Smooth muscle cell (in vitro differentiated cells): ENCODE measurements around the gene RAMP3. TPM values are rescaled to one million over a fixed set of nuclear protein-coding genes. Genes with fewer than 3 reads are reported as not detected.

Source experiments
- DNase-seq: peaks from one replicate; lab custom pipeline; 2025; ENCODE audit not compliant: unreplicated experiment; lab: John Stamatoyannopoulos, UW
- H2AFZ ChIP-seq: fragments of 200-600 bp; sonication (generic); 2 replicates; pipeline ENCODE4 v1.6.0; 2016; ENCODE audit warnings: antibody characterized with exemption, low read depth, mild to moderate bottlenecking
- H3F3A ChIP-seq: fragments of 200-600 bp; sonication (generic); 2 replicates; pipeline ENCODE4 v1.6.0; 2017; ENCODE audit warnings: antibody characterized with exemption, low read depth
- H3K27ac ChIP-seq: fragments of 200-600 bp; sonication (generic); 2 replicates; pipeline ENCODE4 v1.5.1; 2016; ENCODE audit warnings: low read depth, mild to moderate bottlenecking
- H3K27me3 ChIP-seq: fragments of 200-600 bp; sonication (generic); 2 replicates; pipeline ENCODE4 v1.6.1; 2016; ENCODE audit warnings: low read depth, mild to moderate bottlenecking
- H3K36me3 ChIP-seq: fragments of 200-600 bp; sonication (generic); 2 replicates; pipeline ENCODE4 v1.5.1; 2016; ENCODE audit warnings: low read depth
- H3K4me1 ChIP-seq: fragments of 200-600 bp; sonication (generic); 2 replicates; pipeline ENCODE4 v1.5.1; 2016; ENCODE audit warnings: low read depth
- H3K4me2 ChIP-seq: fragments of 200-600 bp; sonication (generic); 2 replicates; pipeline ENCODE4 v1.6.0; 2016; ENCODE audit warnings: mild to moderate bottlenecking
- H3K4me3 ChIP-seq: fragments of 200-600 bp; sonication (generic); 2 replicates; pipeline ENCODE4 v1.5.1; 2016; ENCODE audit warnings: mild to moderate bottlenecking
- H3K79me2 ChIP-seq: fragments of 200-600 bp; sonication (generic); 2 replicates; pipeline ENCODE4 v1.6.0; 2016; ENCODE audit warnings: low read depth, mild to moderate bottlenecking
- H3K9ac ChIP-seq: fragments of 200-600 bp; sonication (generic); 2 replicates; pipeline ENCODE4 v1.6.0; 2016; ENCODE audit warnings: low read depth
- H3K9me3 ChIP-seq: fragments of 200-600 bp; sonication (generic); replicated peaks from 2 replicates; pipeline ENCODE4 v1.5.1; 2016; ENCODE audit warnings: low read depth
- H4K20me1 ChIP-seq: fragments of 200-600 bp; sonication (generic); 2 replicates; pipeline ENCODE4 v1.6.0; 2016; ENCODE audit warnings: low read depth
- WGBS: methylation state at CpG from one replicate; pipeline ENCODE4 v1.1.7; 2016; ENCODE audit warnings: low lambda C conversion rate; 5-methylcytosine and 5-hydroxymethylcytosine counted together
- polyA plus RNA-seq: library from polyadenylated mRNA; unstranded; fragments of >200 nt; fragmentation: Nextera tagmentation; extraction: Ambion mirVana; gene quantifications from 2 replicates; pipeline ENCODE4 v1.2.1, GENCODE V29; 2016
- total RNA-seq: library from RNA; depleted of rRNA; stranded (reverse); fragments of >200 nt; gene quantifications from 2 replicates; pipeline ENCODE4 v1.2.3, GENCODE V29; 2014
- TF ChIP-seq, protein P1 (sequence below): fragments of 200-600 bp; sonication (generic); IDR thresholded peaks from 2 replicates; pipeline ENCODE4 v1.5.1; 2017; ENCODE audit warnings: borderline replicate concordance, mild to moderate bottlenecking, antibody characterized with exemption; ENCODE audit not compliant: insufficient read depth, poor library complexity, severe bottlenecking

RAMP3 gene
- total and polyA plus RNA-seq, 2 experiments from 2014 or later = not detected

DNA sequence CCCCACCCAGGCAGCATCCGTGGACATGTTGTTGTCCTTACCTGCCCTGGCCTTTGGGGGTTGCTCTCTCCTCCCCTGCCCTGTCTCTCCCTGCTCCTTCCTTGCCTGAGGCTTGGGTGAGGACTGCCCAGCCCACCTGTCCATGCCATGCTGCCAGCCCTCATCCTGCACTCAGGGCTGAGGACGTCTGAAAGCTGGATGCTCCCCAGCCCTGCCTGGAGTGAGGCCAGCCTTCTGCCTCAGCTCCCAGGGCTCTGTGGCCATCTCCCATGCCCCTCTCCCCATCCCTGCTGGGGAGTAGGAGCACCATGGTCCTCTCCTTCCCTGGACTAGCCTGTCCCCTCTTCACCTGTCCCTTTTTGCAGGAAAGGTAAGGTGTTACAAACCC lies 68.4 kb downstream of the RAMP3 start:
- no peaks in the 10 kb centered on the region for H3F3A ChIP-seq
- H3K27me3 ChIP-seq = peaks cover 14% of the 10 kb centered on the region
- no peak overlapping the region for H2AFZ ChIP-seq
- DNase-seq = no peak
- 78% methylated on average over 1 of the region's 2 CpGs for WGBS
- no peak overlapping the region for H3K4me3 ChIP-seq
- no peaks in the 10 kb centered on the region for H3K9me3 ChIP-seq
- H3K9ac ChIP-seq = no peak overlapping the region
- H3K4me2 ChIP-seq = no peak overlapping the region
- no peaks in the 10 kb centered on the region for H4K20me1 ChIP-seq
- H3K27ac ChIP-seq = no peak overlapping the region
- no peaks in the 10 kb centered on the region for H3K79me2 ChIP-seq
- no peaks in the 10 kb centered on the region for H3K4me1 ChIP-seq
- H3K36me3 ChIP-seq = no peaks in the 10 kb centered on the region
- TF ChIP-seq, protein P1, sequence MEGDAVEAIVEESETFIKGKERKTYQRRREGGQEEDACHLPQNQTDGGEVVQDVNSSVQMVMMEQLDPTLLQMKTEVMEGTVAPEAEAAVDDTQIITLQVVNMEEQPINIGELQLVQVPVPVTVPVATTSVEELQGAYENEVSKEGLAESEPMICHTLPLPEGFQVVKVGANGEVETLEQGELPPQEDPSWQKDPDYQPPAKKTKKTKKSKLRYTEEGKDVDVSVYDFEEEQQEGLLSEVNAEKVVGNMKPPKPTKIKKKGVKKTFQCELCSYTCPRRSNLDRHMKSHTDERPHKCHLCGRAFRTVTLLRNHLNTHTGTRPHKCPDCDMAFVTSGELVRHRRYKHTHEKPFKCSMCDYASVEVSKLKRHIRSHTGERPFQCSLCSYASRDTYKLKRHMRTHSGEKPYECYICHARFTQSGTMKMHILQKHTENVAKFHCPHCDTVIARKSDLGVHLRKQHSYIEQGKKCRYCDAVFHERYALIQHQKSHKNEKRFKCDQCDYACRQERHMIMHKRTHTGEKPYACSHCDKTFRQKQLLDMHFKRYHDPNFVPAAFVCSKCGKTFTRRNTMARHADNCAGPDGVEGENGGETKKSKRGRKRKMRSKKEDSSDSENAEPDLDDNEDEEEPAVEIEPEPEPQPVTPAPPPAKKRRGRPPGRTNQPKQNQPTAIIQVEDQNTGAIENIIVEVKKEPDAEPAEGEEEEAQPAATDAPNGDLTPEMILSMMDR = no peak

DNA sequence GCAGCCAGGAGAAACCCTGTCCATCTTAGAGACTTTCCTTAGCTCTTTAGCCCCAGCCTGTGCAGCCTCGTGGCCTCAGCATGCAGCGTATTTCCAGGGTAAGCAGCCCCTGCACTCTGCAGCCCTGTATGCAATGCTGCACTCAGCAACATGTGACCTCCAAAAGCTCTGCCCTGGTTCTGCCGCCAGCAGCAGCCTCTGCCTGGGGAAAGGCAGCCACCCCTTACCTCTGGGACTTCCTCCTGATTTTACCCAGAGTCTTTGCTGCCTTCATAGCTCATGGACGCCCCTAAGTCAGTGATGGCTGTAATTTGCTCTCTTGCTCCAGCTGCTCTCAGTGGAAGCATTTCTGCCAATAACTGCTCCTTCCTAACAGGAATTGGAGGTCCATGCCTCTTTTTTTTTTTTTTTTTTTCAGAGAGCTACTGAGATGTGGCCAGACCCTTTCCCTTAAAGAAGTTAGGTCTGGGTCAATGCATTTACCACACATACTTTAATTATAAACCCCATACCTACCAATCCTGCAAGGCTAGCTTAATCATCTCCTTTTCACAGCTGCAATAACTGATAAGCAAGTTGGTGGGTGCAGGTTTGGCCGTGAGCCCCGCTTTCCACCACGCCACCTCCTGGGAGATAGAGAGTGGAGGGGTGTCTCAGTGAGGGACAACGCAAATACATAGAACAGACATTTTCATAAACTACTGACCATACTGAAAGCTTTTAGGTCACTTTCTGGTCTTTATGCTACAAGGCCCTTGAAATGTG lies 71.7 kb downstream of the RAMP3 start:
- no peaks in the 10 kb centered on the region for H3K9me3 ChIP-seq
- no peak overlapping the region for H2AFZ ChIP-seq
- 79% methylated on average over 8 of the region's 8 CpGs for WGBS
- TF ChIP-seq, protein P1 = no peak
- H3K4me1 ChIP-seq = no peaks in the 10 kb centered on the region
- H3K79me2 ChIP-seq = no peaks in the 10 kb centered on the region
- no peaks in the 10 kb centered on the region for H4K20me1 ChIP-seq
- no peaks in the 10 kb centered on the region for H3K36me3 ChIP-seq
- H3K9ac ChIP-seq = no peak overlapping the region
- H3K27me3 ChIP-seq = peaks cover 32% of the 10 kb centered on the region
- H3K4me3 ChIP-seq = no peak overlapping the region
- no peak for DNase-seq
- no peak overlapping the region for H3K4me2 ChIP-seq
- no peak overlapping the region for H3K27ac ChIP-seq
- no peaks in the 10 kb centered on the region for H3F3A ChIP-seq

DNA sequence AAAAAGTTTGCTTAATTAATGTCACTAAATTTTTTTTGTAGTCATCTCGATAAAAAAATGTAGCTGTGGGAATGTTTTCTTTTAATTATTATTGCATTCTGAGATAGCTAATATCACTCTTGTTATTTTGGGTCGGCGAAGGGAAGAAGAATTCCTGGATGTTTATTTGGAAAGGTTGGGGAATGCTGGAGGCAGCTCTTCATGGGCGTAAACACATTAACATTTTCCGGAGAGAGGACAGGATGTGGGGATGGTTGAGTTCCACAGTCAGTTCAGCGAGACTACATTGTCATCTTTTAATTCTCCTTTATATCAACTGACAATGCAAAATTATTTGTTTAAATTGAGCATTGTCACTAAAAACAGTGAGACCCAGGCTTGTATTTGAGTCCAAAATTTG lies 72.5 kb downstream of the RAMP3 start:
- no peak overlapping the region for H3K27ac ChIP-seq
- 76% methylated on average over 6 of the region's 6 CpGs for WGBS
- H2AFZ ChIP-seq = no peak overlapping the region
- no peak overlapping the region for H3K4me3 ChIP-seq
- no peaks in the 10 kb centered on the region for H4K20me1 ChIP-seq
- no peaks in the 10 kb centered on the region for H3F3A ChIP-seq
- no peaks in the 10 kb centered on the region for H3K36me3 ChIP-seq
- DNase-seq = no peak
- H3K27me3 ChIP-seq = peaks cover 39% of the 10 kb centered on the region
- no peak overlapping the region for H3K9ac ChIP-seq
- H3K9me3 ChIP-seq = no peaks in the 10 kb centered on the region
- TF ChIP-seq, protein P1 = no peak
- no peaks in the 10 kb centered on the region for H3K79me2 ChIP-seq
- no peaks in the 10 kb centered on the region for H3K4me1 ChIP-seq
- no peak overlapping the region for H3K4me2 ChIP-seq
